Lower leg skin (tissue), 3 donors: Measurements from ENCODE around the gene MGLL.

ENCODE experiments used
- CTCF ChIP-seq, 3 donors: fragments of 450-650 bp; IDR thresholded peaks; one replicate each; pipeline ENCODE4 v1.5.1; 2016; ENCODE audit warnings: antibody characterized with exemption in 3 of 3, mild to moderate bottlenecking in 3 of 3, moderate library complexity in 2 of 3
- POLR2A ChIP-seq, 2 donors: fragments of 450-650 bp; IDR thresholded peaks; one replicate each; pipeline ENCODE4 v1.6.1; 2016 to 2017; ENCODE audit warnings: antibody characterized with exemption in 2 of 2, mild to moderate bottlenecking in 1 of 2, moderate library complexity in 1 of 2

GRCh38 chr3:127680798-127681221 is 141.5 kb downstream of the MGLL start:
- TF ChIP-seq POLR2A (IDR thresholded peaks at IDR 0.05) (no peak), CTCF (IDR thresholded peaks at IDR 0.05) (no peak)
